ENCODE results near the gene PAK3.

DNA sequence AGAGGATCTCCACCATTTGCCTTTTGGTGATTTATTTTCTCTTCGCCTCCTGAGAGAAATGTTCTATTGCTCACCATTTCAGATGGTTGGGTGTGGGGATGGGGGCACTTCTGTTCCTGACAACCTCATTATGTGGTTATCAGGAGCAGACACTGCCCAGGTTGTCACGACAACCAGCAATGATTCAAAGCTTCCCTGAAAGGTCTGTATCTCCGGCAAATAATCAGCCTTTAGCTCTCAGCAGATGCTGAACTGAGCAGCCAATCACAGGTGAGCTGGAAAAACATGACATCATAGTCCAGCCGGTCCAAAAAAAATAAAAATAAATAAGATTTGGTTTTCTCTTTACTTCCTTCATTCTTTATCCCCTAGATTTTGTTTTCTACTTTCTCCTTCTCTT, 5.5 kb upstream of the PAK3 start:
- TF ChIP-seq EZH2 (IDR thresholded peaks at IDR 0.05) (no peak), POLR2AphosphoS5 (IDR thresholded peaks at IDR 0.05; ENCODE audit: borderline replicate concordance, low read depth, low read length) (no peak)

All from SK-N-MC (cell line).